Keratinocyte (primary cell): Measurements from ENCODE around the gene NRG3. TPM values are rescaled to one million over a fixed set of nuclear protein-coding genes. Genes with fewer than 3 reads are reported as not detected.

Experiments used
- DNase-seq: peaks from one replicate; pipeline ENCODE4 v3.0.0-alpha.2; 2011; ENCODE audit warnings: low read depth, missing footprints, low spot score
- FAIRE-seq: peaks from 2 replicates; lab custom pipeline; 2011; peaks lifted over from hg19 to GRCh38; lab: Jason Lieb, UNC
- H2AFZ ChIP-seq: 2 replicates; pipeline ENCODE4 v1.6.0; 2012; ENCODE audit warnings: low read length, control low read depth, inconsistent platforms; ENCODE audit not compliant: control insufficient read depth
- H3K27ac ChIP-seq: 2 replicates; pipeline ENCODE4 v1.5.1; 2011; ENCODE audit warnings: low read length; ENCODE audit not compliant: control insufficient read depth, insufficient read depth
- H3K27me3 ChIP-seq: 3 replicates; pipeline ENCODE4 v1.6.0; 2011; ENCODE audit warnings: low read length; ENCODE audit not compliant: control insufficient read depth, insufficient read depth; ENCODE audit errors: extremely low read depth
- H3K36me3 ChIP-seq, 2 experiments: 2 replicates in 1 of 2; 3 replicates in 1 of 2; pipeline ENCODE4 v1.5.1; 2011; ENCODE audit warnings: low read length in 2 of 2, mild to moderate bottlenecking in 1 of 2; ENCODE audit not compliant: control insufficient read depth in 2 of 2, insufficient read depth in 2 of 2; ENCODE audit errors: extremely low read depth in 1 of 2
- H3K4me1 ChIP-seq: 3 replicates; pipeline ENCODE4 v1.5.1; 2011; ENCODE audit warnings: low read length; ENCODE audit not compliant: control insufficient read depth, insufficient read depth; ENCODE audit errors: extremely low read depth
- H3K4me2 ChIP-seq: 3 replicates; pipeline ENCODE4 v1.6.0; 2011; ENCODE audit warnings: low read depth, low read length; ENCODE audit not compliant: control insufficient read depth, insufficient read depth; ENCODE audit errors: extremely low read depth
- H3K4me3 ChIP-seq, 3 experiments: fragments of 200-600 bp in 1 of 3; sonication (generic) in 1 of 3; 2 replicates in 2 of 3; 3 replicates in 1 of 3; pipeline ENCODE4 v1.5.1; 2011 to 2016; ENCODE audit warnings: low read length in 3 of 3, mild to moderate bottlenecking in 3 of 3, control low read depth in 2 of 3, inconsistent platforms in 1 of 3, low read depth in 1 of 3, mixed read lengths in 1 of 3, mixed run types in 1 of 3, moderate library complexity in 1 of 3; ENCODE audit not compliant: control insufficient read depth in 2 of 3, insufficient read depth in 2 of 3; ENCODE audit errors: extremely low read depth in 1 of 3
- H3K79me2 ChIP-seq: 2 replicates; pipeline ENCODE4 v1.6.0; 2012; ENCODE audit warnings: low read length; ENCODE audit not compliant: control insufficient read depth, insufficient read depth
- H3K9ac ChIP-seq: 3 replicates; pipeline ENCODE4 v1.6.0; 2011; ENCODE audit warnings: low read length; ENCODE audit not compliant: control insufficient read depth, insufficient read depth; ENCODE audit errors: extremely low read depth
- H3K9me1 ChIP-seq: 3 replicates; pipeline ENCODE4 v1.6.0; 2011; ENCODE audit warnings: low read length; ENCODE audit not compliant: control insufficient read depth, insufficient read depth; ENCODE audit errors: extremely low read depth
- H3K9me3 ChIP-seq: 2 replicates; pipeline ENCODE4 v1.5.1; 2012; ENCODE audit warnings: low read depth, low read length; ENCODE audit not compliant: control insufficient read depth
- H4K20me1 ChIP-seq: 3 replicates; pipeline ENCODE4 v1.6.0; 2011; ENCODE audit warnings: low read length; ENCODE audit not compliant: control insufficient read depth, insufficient read depth; ENCODE audit errors: extremely low read depth
- CTCF ChIP-seq, 3 experiments: IDR thresholded peaks in 1 of 3; conservative IDR thresholded peaks in 1 of 3; optimal IDR thresholded peaks in 1 of 3; 2 replicates in 2 of 3; 3 replicates in 1 of 3; pipeline versions ENCODE3 to v1.5.1; 2011; ENCODE audit warnings: low read length in 3 of 3, mild to moderate bottlenecking in 3 of 3, moderate library complexity in 2 of 3, control low read depth in 1 of 3, inconsistent platforms in 1 of 3; ENCODE audit not compliant: insufficient read depth in 2 of 3; ENCODE audit errors: extremely low read depth in 1 of 3
- EZH2 ChIP-seq: IDR thresholded peaks from one replicate; pipeline ENCODE4 v1.6.1; 2012; ENCODE audit warnings: inconsistent platforms, mild to moderate bottlenecking, low read length, moderate library complexity
- dilution Hi-C: fragments of 300-500 bp; cut with MboI; formaldehyde crosslinking; loops from one replicate; pipeline ENCODE4 v1.7.0; 2020; ENCODE audit warnings: low sequenced_read_pairs; ENCODE audit not compliant: extremely low pct_ligation_motif_present
- polyA plus RNA-seq, 5 experiments: library from polyadenylated mRNA; depleted of rRNA in 3 of 5; stranded (reverse) in 3 of 5; stranded (forward) in 1 of 5; unstranded in 1 of 5; fragments of >200 nt; gene quantifications; 1 replicate in 1 of 5; 2 replicates in 3 of 5; 3 replicates in 1 of 5; pipeline versions ENCODE4 v1.2.1 to v1.2.3, GENCODE V29; 2011 to 2012; ENCODE audit warnings: missing spikeins in 2 of 5, low read depth in 1 of 5, low replicate concordance in 1 of 5

Gene NRG3
- polyA plus RNA-seq, 1 donor (not counting 4 experiments of a cell fraction or from before 2014, with no cell fraction given): not detected

GRCh38 chr10:82234173-82234572 is 359.2 kb downstream of the NRG3 start:
- Histone ChIP-seq H3K27me3 (no peaks in the 10 kb centered on the region), H3K4me2 (no peak overlapping the region), H3K9ac (no peak overlapping the region), H3K36me3 (no peaks in the 10 kb centered on the region), H2AFZ (no peak overlapping the region), H3K79me2 (no peaks in the 10 kb centered on the region), H3K9me3 (no peaks in the 10 kb centered on the region), H3K9me1 (no peaks in the 10 kb centered on the region), H3K27ac (no peak overlapping the region), H3K4me1 (no peaks in the 10 kb centered on the region), H4K20me1 (no peaks in the 10 kb centered on the region), H3K4me3 (no peak overlapping the region)
- dilution Hi-C loops: no loop called here
- DNase-seq: no peak
- FAIRE-seq: no peak
- no peak for TF ChIP-seq EZH2
- TF ChIP-seq CTCF (optimal IDR thresholded peaks at IDR 0.05 in 1 of 3, IDR thresholded peaks at IDR 0.05 in 1 of 3, conservative IDR thresholded peaks at IDR 0.05 in 1 of 3; ENCODE audit: extremely low read depth in 1 of 3, insufficient read depth in 2 of 3, low read length in 3 of 3): no peak

- dilution Hi-C loops: no loop called here
- FAIRE-seq (no peak), DNase-seq (no peak)
- H3K9me1 ChIP-seq: no peaks in the 10 kb centered on the region
- no peak overlapping the region for H3K9ac ChIP-seq
- no peaks in the 10 kb centered on the region for H3K4me1 ChIP-seq
- H3K36me3 ChIP-seq: no peaks in the 10 kb centered on the region
- TF ChIP-seq EZH2 (no peak), CTCF (optimal IDR thresholded peaks at IDR 0.05 in 1 of 3, IDR thresholded peaks at IDR 0.05 in 1 of 3, conservative IDR thresholded peaks at IDR 0.05 in 1 of 3; ENCODE audit: extremely low read depth in 1 of 3, insufficient read depth in 2 of 3, low read length in 3 of 3) (no peak)
- no peaks in the 10 kb centered on the region for H3K9me3 ChIP-seq
- no peak overlapping the region for H2AFZ ChIP-seq
- no peaks in the 10 kb centered on the region for H3K79me2 ChIP-seq
- no peaks in the 10 kb centered on the region for H3K27me3 ChIP-seq
- no peaks in the 10 kb centered on the region for H4K20me1 ChIP-seq
- no peak overlapping the region for H3K27ac ChIP-seq
- H3K4me3 ChIP-seq: no peak overlapping the region
- no peak overlapping the region for H3K4me2 ChIP-seq
Measured at GRCh38 chr10:82236084-82236731, 361.2 kb downstream of the NRG3 start.
